Nephron (organoid): ENCODE measurements around the gene NUTM1.
A peak's percentile ranks its signal among the peaks of the same experiment; 100 is the strongest.
"Not testable (repeated sequence)": the region's sequence is repeated elsewhere in the genome, so short reads cannot be mapped to it uniquely, and the experiment has no call there.

Experiments
- H3K27ac Mint-ChIP-seq, 3 experiments: 2 replicates each; pipeline ENCODE4 v1.8.0; 2020; ENCODE audit warnings: mixed read lengths in 3 of 3, mild to moderate bottlenecking in 2 of 3, moderate library complexity in 1 of 3
- H3K27me3 Mint-ChIP-seq: 2 replicates; pipeline ENCODE4 v1.8.0; 2021; ENCODE audit warnings: low read depth, mild to moderate bottlenecking, moderate library complexity, mixed read lengths
- H3K36me3 Mint-ChIP-seq: 2 replicates; pipeline ENCODE4 v1.8.0; 2020; ENCODE audit warnings: low read depth, mixed read lengths
- H3K4me1 Mint-ChIP-seq: 2 replicates; pipeline ENCODE4 v1.8.0; 2020; ENCODE audit warnings: mixed read lengths
- H3K4me3 Mint-ChIP-seq, 3 experiments: 2 replicates each; pipeline ENCODE4 v1.8.0; 2020; ENCODE audit warnings: mild to moderate bottlenecking in 3 of 3, mixed read lengths in 3 of 3, moderate library complexity in 2 of 3
- H3K9me3 Mint-ChIP-seq: 2 replicates; pipeline ENCODE4 v1.8.0; 2020; ENCODE audit warnings: mixed read lengths
- CTCF ChIP-seq, 3 experiments: fragments of 200-600 bp; sonication (generic); IDR thresholded peaks; one replicate each; pipeline ENCODE4 v1.5.0; 2021; ENCODE audit warnings: antibody characterized with exemption in 3 of 3; ENCODE audit not compliant: unreplicated experiment in 3 of 3

Gene NUTM1

DNA sequence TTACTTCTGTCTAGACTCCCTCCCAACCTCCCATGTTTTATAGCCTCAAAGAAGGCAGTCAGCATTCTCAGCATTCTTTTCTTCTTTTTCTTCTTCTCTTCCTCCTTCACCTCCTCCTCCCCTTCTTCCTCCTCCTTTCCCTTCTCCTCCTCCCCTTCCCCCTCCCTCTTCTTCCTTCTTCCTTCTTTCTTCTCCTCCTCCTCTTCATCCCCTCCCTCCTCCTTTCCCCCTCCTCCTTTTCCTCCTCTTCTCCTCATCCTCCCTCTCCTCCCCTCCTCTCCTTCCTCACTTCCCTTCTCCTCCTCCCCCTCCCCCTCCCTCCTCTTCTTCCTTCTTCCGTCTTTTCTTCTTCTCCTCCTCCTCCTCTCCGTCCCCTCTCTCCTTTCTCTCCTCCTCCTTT, 27.5 kb downstream of the NUTM1 start:
- Mint-ChIP-seq H3K9me3 (no peaks in the 10 kb centered on the region), H3K4me1 (peaks cover 21% of the 10 kb centered on the region), H3K36me3 (no peaks in the 10 kb centered on the region), H3K27ac (peak overlapping the region in 1 of 3 experiments; percentile 27), H3K4me3 (peak overlapping the region in 2 of 3 experiments; percentile 33 to 45), H3K27me3 (no peaks in the 10 kb centered on the region)
- no peak for TF ChIP-seq CTCF (IDR thresholded peaks at IDR 0.05; ENCODE audit: unreplicated experiment in 3 of 3)

DNA sequence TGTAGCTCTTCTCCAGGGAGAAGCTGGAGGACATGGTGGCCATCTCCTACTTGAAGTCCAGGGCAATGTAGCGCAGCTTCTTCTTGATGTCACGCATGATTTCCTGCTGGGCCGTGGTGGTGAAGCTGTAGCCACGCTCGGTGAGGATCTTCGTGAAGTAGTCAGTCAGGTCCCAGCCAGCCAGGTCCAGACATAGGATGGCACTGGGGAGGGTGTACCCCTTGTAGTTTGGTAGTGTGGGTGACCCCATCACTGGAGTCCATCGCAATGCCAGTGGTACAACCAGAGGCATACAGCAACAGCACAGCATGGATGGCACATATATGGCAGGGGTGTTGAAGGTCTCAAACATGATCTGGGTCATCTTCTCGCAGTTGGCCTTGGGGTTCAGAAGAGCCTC, 30.8 kb downstream of the NUTM1 start:
- H3K4me3 Mint-ChIP-seq, result no peak overlapping the region
- H3K9me3 Mint-ChIP-seq, result no peaks in the 10 kb centered on the region
- H3K4me1 Mint-ChIP-seq, result peaks cover 9% of the 10 kb centered on the region
- H3K36me3 Mint-ChIP-seq, result peaks cover 4% of the 10 kb centered on the region
- no peak overlapping the region for H3K27ac Mint-ChIP-seq
- no peak for TF ChIP-seq CTCF (IDR thresholded peaks at IDR 0.05; ENCODE audit: unreplicated experiment in 3 of 3)
- H3K27me3 Mint-ChIP-seq, result no peaks in the 10 kb centered on the region

GRCh38 chr15:34374816-34375215, 31.7 kb downstream of the NUTM1 start:
- H3K4me3 Mint-ChIP-seq, result no peak overlapping the region
- no peak overlapping the region for H3K27ac Mint-ChIP-seq
- peaks cover 6% of the 10 kb centered on the region for H3K4me1 Mint-ChIP-seq
- H3K9me3 Mint-ChIP-seq, result no peaks in the 10 kb centered on the region
- H3K36me3 Mint-ChIP-seq, result peaks cover 4% of the 10 kb centered on the region
- no peaks in the 10 kb centered on the region for H3K27me3 Mint-ChIP-seq
- TF ChIP-seq CTCF (IDR thresholded peaks at IDR 0.05; ENCODE audit: unreplicated experiment in 3 of 3), result no peak

DNA sequence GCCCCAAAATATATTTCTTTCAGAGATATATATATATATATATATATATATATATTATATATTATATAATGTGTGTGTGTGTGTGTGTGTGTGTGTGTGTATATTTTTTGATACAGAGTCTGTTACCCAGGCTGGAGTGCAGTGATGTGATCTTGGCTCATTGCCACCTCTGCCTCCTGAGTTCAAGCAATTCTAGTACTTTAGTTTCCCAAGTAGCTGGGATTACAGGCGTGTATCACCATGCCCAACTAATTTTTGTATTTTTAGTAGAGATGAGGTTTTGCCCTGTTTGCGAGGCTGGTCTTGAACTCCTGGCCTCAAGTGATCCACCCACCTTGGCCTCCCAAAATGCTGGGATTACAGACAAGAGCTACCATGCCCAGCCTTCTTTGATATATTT, 32.4 kb downstream of the NUTM1 start:
- not testable (repeated sequence) for H3K4me1 Mint-ChIP-seq, H3K9me3 Mint-ChIP-seq, H3K27me3 Mint-ChIP-seq, H3K36me3 Mint-ChIP-seq, H3K4me3 Mint-ChIP-seq, H3K27ac Mint-ChIP-seq

DNA sequence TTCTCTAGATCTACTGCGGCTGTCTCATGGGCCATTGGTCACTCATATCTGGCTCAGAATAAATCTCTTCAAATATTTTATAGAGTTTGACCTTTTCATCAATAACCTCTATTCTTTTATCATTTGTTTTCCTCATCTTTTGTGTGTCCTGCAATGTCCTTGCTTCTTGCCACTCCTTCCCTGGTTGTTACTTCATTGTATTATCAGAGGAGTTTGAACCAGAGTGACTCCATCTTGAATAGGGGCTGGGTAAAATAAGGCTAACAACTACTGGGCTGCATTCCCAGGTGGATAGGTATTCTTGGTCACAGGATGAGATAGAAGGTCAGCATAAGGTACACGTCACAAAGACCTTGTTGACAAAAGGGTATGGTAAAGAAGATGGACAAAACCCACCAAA, 33.7 kb downstream of the NUTM1 start:
- Mint-ChIP-seq H3K4me3 (no peak overlapping the region), H3K9me3 (no peaks in the 10 kb centered on the region), H3K27ac (no peak overlapping the region), H3K4me1 (no peaks in the 10 kb centered on the region), H3K27me3 (no peaks in the 10 kb centered on the region), H3K36me3 (peaks cover 4% of the 10 kb centered on the region)
- TF ChIP-seq CTCF (IDR thresholded peaks at IDR 0.05; ENCODE audit: unreplicated experiment in 3 of 3), result no peak

DNA sequence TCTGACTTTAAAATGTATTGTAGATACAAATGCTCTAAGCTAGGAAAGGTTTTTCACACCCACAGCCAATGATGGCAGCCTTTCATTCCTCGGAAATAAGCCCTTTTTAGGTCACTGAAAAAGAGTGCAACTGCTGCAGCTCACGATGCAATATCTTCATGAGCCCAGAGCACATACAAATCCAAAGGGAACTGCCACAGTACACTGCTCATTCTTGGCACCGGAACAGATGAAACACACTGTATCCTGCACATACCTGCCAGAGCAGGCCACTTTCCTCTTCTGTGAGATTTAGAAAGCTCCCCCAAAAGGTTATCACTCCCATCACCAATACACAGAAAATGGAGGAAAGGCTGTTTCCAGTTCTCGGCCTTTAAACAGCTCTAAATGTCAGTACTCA, 37.4 kb downstream of the NUTM1 start:
- H3K27ac Mint-ChIP-seq, H3K4me1 Mint-ChIP-seq, H3K4me3 Mint-ChIP-seq, H3K36me3 Mint-ChIP-seq, H3K9me3 Mint-ChIP-seq, H3K27me3 Mint-ChIP-seq: not testable (repeated sequence)

DNA sequence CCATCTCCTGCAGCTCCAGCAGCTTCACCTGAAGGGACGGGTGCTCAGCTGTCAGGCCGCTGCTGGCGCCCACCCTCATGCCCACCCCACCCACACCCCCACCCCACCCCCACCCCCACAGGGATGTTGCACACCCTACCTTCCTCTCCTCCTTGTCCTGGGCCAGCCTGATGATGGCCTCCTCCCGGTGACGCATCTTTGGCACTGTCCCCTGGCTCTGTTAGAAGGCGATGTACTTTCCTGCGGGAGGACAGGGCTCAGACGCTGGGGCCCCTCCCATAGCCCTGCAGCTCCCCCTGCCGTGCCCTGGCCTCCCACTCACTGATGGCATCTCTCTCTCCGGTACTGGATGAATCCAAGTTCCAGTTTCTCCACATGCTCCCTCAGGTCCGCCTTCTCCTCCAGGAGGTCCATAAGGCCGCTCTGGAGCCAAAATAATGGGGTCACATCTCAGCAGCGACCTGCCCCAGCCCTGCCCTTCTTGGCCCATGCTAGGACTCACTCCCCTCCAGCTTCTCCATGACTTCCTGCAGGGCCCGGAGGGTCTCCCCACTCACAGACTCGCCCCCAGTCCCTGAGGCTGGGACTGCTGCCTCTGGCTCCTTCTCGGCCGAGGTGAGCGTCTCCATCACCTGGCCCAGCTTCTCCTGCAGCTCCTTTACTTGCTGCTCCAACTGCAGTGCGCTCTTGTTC, 38.9 kb downstream of the NUTM1 start:
- not testable (repeated sequence) for H3K4me1 Mint-ChIP-seq, H3K36me3 Mint-ChIP-seq, H3K27me3 Mint-ChIP-seq, H3K9me3 Mint-ChIP-seq, H3K4me3 Mint-ChIP-seq, H3K27ac Mint-ChIP-seq

GRCh38 chr15:34389594-34390086, 46.5 kb downstream of the NUTM1 start:
- H3K4me3 Mint-ChIP-seq, H3K27me3 Mint-ChIP-seq, H3K9me3 Mint-ChIP-seq, H3K36me3 Mint-ChIP-seq, H3K27ac Mint-ChIP-seq, H3K4me1 Mint-ChIP-seq: not testable (repeated sequence)

GRCh38 chr15:34392981-34393380, 49.9 kb downstream of the NUTM1 start:
- not testable (repeated sequence) for H3K9me3 Mint-ChIP-seq

GRCh38 chr15:34397637-34398259, 54.6 kb downstream of the NUTM1 start:
- H3K36me3 Mint-ChIP-seq, H3K27me3 Mint-ChIP-seq, H3K9me3 Mint-ChIP-seq: not testable (repeated sequence)

More at GRCh38 chr15:34392981-34393380, 49.9 kb downstream of the NUTM1 start:
- H3K36me3 Mint-ChIP-seq, H3K27ac Mint-ChIP-seq, H3K4me3 Mint-ChIP-seq, H3K4me1 Mint-ChIP-seq, H3K27me3 Mint-ChIP-seq: not testable (repeated sequence)

GRCh38 chr15:34403160-34403598, 60.1 kb downstream of the NUTM1 start:
- H3K36me3 Mint-ChIP-seq, H3K27me3 Mint-ChIP-seq, H3K4me3 Mint-ChIP-seq, H3K27ac Mint-ChIP-seq, H3K4me1 Mint-ChIP-seq, H3K9me3 Mint-ChIP-seq: not testable (repeated sequence)

More at GRCh38 chr15:34397637-34398259, 54.6 kb downstream of the NUTM1 start:
- H3K4me3 Mint-ChIP-seq, H3K4me1 Mint-ChIP-seq, H3K27ac Mint-ChIP-seq: not testable (repeated sequence)
